ENCODE measurements around the gene RDX.

GRCh38 chr11:110153474-110153873 is 142.9 kb downstream of the RDX start:
- no peak for TF ChIP-seq CTCF (IDR thresholded peaks at IDR 0.05; ENCODE audit: low read depth, low read length, poor library complexity, severe bottlenecking)
- no peak for TF ChIP-seq EZH2phosphoT487 (IDR thresholded peaks at IDR 0.05; ENCODE audit: borderline replicate concordance, low read length)

All from DOHH2 (cell line).